Effector memory CD4-positive, alpha-beta T cell (primary cell): Measurements from ENCODE around the gene F12.
"Not testable (repeated sequence)": the region's sequence is repeated elsewhere in the genome, so short reads cannot be mapped to it uniquely, and the experiment has no call there.

Source experiments
- DNase-seq, 3 donors: peaks; one replicate each; pipeline ENCODE4 v3.0.0-alpha.2; 2020
- H3K27ac ChIP-seq: 2 replicates; pipeline ENCODE4 v1.7.0; 2013; ENCODE audit warnings: mild to moderate bottlenecking, low read length, moderate library complexity; ENCODE audit not compliant: insufficient read depth, poor library complexity, severe bottlenecking
- H3K27me3 ChIP-seq: replicated peaks from 2 replicates; pipeline ENCODE4 v1.7.0; 2013; ENCODE audit warnings: mild to moderate bottlenecking, low read length; ENCODE audit not compliant: insufficient read depth, control insufficient read depth, poor library complexity, severe bottlenecking
- H3K36me3 ChIP-seq: 2 replicates; pipeline ENCODE4 v1.7.0; 2013; ENCODE audit warnings: mild to moderate bottlenecking, low read length, moderate library complexity; ENCODE audit not compliant: control insufficient read depth, insufficient read depth
- H3K4me1 ChIP-seq: 2 replicates; pipeline ENCODE4 v1.7.0; 2013; ENCODE audit warnings: low read length, mild to moderate bottlenecking; ENCODE audit not compliant: control insufficient read depth, insufficient read depth, poor library complexity, severe bottlenecking
- H3K4me3 ChIP-seq: 2 replicates; pipeline ENCODE4 v1.7.0; 2013; ENCODE audit warnings: low read length, low read depth, mild to moderate bottlenecking; ENCODE audit not compliant: insufficient read depth, poor library complexity, severe bottlenecking
- H3K9me3 ChIP-seq: 2 replicates; pipeline ENCODE4 v1.7.0; 2013; ENCODE audit warnings: mild to moderate bottlenecking, low read length, moderate library complexity; ENCODE audit not compliant: control insufficient read depth

F12 gene

GRCh38 chr5:177362292-177362609, 47.1 kb downstream of the F12 start:
- DNase-seq, result no peak
- no peaks in the 10 kb centered on the region for H3K27me3 ChIP-seq
- peaks cover 21% of the 10 kb centered on the region for H3K36me3 ChIP-seq
- H3K4me1 ChIP-seq, result peaks cover 66% of the 10 kb centered on the region
- H3K9me3 ChIP-seq, result no peaks in the 10 kb centered on the region
- peak overlapping the region; percentile 88 for H3K27ac ChIP-seq
- peak overlapping the region; percentile 47 for H3K4me3 ChIP-seq

GRCh38 chr5:177361418-177362291, 47.7 kb downstream of the F12 start:
- no peaks in the 10 kb centered on the region for H3K9me3 ChIP-seq
- peak overlapping the region; percentile 47 for H3K4me3 ChIP-seq
- H3K27ac ChIP-seq, result peak overlapping the region; percentile 88
- H3K36me3 ChIP-seq, result peaks cover 15% of the 10 kb centered on the region
- DNase-seq, result no peak
- no peaks in the 10 kb centered on the region for H3K27me3 ChIP-seq
- H3K4me1 ChIP-seq, result peaks cover 72% of the 10 kb centered on the region

GRCh38 chr5:177360740-177361139, 48.6 kb downstream of the F12 start:
- H3K9me3 ChIP-seq, H3K36me3 ChIP-seq, H3K4me3 ChIP-seq, H3K27me3 ChIP-seq, DNase-seq: not testable (repeated sequence)
- H3K4me1 ChIP-seq, result peaks cover 75% of the 10 kb centered on the region
- peak overlapping the region; percentile 88 for H3K27ac ChIP-seq

GRCh38 chr5:177359860-177360259, 49.5 kb downstream of the F12 start:
- Histone ChIP-seq H3K27me3 (no peaks in the 10 kb centered on the region), H3K9me3 (no peaks in the 10 kb centered on the region), H3K27ac (peak overlapping the region; percentile 80), H3K4me1 (peaks cover 74% of the 10 kb centered on the region), H3K36me3 (peaks cover 4% of the 10 kb centered on the region), H3K4me3 (peak overlapping the region; percentile 1)
- DNase-seq, result no peak

GRCh38 chr5:177359451-177359851, 49.9 kb downstream of the F12 start:
- no peaks in the 10 kb centered on the region for H3K27me3 ChIP-seq
- DNase-seq, result no peak
- H3K36me3 ChIP-seq, result peaks cover 4% of the 10 kb centered on the region
- no peaks in the 10 kb centered on the region for H3K9me3 ChIP-seq
- peaks cover 70% of the 10 kb centered on the region for H3K4me1 ChIP-seq
- H3K4me3 ChIP-seq, result peak overlapping the region; percentile 90
- peak overlapping the region; percentile 80 for H3K27ac ChIP-seq

GRCh38 chr5:177358370-177358819, 51.0 kb downstream of the F12 start:
- H3K27me3 ChIP-seq, result no peaks in the 10 kb centered on the region
- peak overlapping the region; percentile 80 for H3K27ac ChIP-seq
- DNase-seq, result no peak
- H3K4me1 ChIP-seq, result peaks cover 60% of the 10 kb centered on the region
- no peaks in the 10 kb centered on the region for H3K9me3 ChIP-seq
- peaks cover 4% of the 10 kb centered on the region for H3K36me3 ChIP-seq
- H3K4me3 ChIP-seq, result peak overlapping the region; percentile 90

- Histone ChIP-seq H3K27me3 (no peaks in the 10 kb centered on the region), H3K36me3 (peaks cover 4% of the 10 kb centered on the region), H3K27ac (peak within 1 kb of the TSS; percentile 80), H3K4me3 (peak within 1 kb of the TSS; percentile 90), H3K4me1 (peaks cover 54% of the 10 kb centered on the region), H3K9me3 (no peaks in the 10 kb centered on the region)
- peak; percentile 54 to 59 (median 55) for DNase-seq
Observed at GRCh38 chr5:177357459-177358351, 51.7 kb downstream of the F12 start, which contains the start of gene RGS14. RGS14 (plus strand) TSS chr5:177357924; CDS start chr5:177358025, 101 bp downstream.

- no peaks in the 10 kb centered on the region for H3K27me3 ChIP-seq
- peak overlapping the region; percentile 80 for H3K27ac ChIP-seq
- no peak for DNase-seq
- peak overlapping the region; percentile 90 for H3K4me3 ChIP-seq
- peaks cover 4% of the 10 kb centered on the region for H3K36me3 ChIP-seq
- no peaks in the 10 kb centered on the region for H3K9me3 ChIP-seq
- peaks cover 51% of the 10 kb centered on the region for H3K4me1 ChIP-seq
Observed at GRCh38 chr5:177357146-177357458, 52.3 kb downstream of the F12 start.

- Histone ChIP-seq H3K9me3 (no peaks in the 10 kb centered on the region), H3K4me1 (peaks cover 50% of the 10 kb centered on the region), H3K36me3 (peaks cover 4% of the 10 kb centered on the region), H3K4me3 (no peak overlapping the region), H3K27me3 (no peaks in the 10 kb centered on the region), H3K27ac (peak overlapping the region; percentile 80)
- DNase-seq, result no peak
Observed at GRCh38 chr5:177356746-177357145, 52.6 kb downstream of the F12 start.

GRCh38 chr5:177355868-177356168, 53.5 kb downstream of the F12 start:
- H3K4me1 ChIP-seq, result peaks cover 45% of the 10 kb centered on the region
- peaks cover 4% of the 10 kb centered on the region for H3K36me3 ChIP-seq
- no peak overlapping the region for H3K4me3 ChIP-seq
- DNase-seq, result no peak
- no peaks in the 10 kb centered on the region for H3K27me3 ChIP-seq
- H3K9me3 ChIP-seq, result no peaks in the 10 kb centered on the region
- H3K27ac ChIP-seq, result no peak overlapping the region
